Activated naive CD4-positive, alpha-beta T cell (primary cell): ENCODE data around the gene CNR2.
"Not testable (repeated sequence)": the region's sequence is repeated elsewhere in the genome, so short reads cannot be mapped to it uniquely, and the experiment has no call there.

Experiments used
- DNase-seq, 4 experiments: peaks; one replicate each; lab custom pipeline; 2025; lab: John Stamatoyannopoulos, UW

Gene CNR2

DNA sequence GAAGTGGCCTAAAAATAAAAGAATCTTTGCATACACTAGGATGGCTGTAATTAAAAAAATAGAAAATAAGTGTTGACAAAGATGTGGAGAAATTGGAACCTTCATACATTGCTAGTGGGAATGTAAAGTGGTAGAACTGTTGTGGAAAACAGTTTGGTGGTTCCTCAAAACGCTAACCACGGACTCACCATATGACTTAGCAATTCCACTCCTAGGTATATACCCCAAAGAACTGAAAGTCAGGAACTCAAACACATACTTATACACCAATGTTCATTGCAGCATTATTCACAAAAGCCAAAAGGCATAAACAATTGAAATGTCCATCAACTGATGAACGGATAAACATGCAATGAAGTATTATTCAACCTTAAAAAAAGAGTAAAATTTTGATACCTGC is 77.1 kb downstream of the CNR2 start:
- DNase-seq: no peak

DNA sequence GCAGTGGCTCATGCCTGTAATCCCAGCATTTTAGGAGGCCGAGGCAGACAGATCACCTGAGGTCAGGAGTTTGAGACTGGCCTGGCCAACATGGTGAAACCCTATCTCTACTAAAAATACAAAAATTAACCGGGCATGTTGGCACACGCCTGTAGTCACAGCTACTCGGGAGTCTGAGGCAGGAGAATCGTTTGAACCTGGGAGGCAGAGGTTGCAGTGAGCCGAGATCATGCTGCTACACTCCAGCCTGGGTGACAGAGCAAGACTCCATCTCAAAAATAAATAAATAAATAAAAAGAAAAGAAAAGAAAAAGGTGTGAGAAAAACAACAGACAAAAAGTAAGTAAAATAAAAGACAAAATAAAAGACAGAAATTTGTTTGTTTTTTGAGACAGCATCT is 79.0 kb downstream of the CNR2 start:
- not testable (repeated sequence) for DNase-seq

- DNase-seq: no peak
Measured at GRCh38 chr1:23827717-23828116, 85.4 kb downstream of the CNR2 start.

DNA sequence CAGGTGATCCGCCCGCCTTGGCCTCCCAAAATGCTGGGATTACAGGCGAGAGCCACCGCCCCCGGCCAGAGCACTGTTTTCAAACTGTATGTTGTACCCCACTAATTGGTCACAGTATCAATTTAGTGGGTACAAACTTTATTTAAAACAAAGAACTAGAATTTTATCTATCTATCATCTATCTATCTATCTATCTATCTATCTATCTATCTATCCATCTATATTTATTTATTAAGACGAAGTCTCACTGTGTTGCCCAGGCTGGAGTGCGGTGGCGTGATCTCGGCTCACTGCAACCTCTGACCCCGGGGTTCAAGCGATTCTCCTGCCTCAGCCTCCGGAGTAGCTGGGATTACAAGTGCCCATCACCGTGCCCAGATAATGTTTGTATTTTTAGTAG is 86.6 kb downstream of the CNR2 start:
- not testable (repeated sequence) for DNase-seq

DNA sequence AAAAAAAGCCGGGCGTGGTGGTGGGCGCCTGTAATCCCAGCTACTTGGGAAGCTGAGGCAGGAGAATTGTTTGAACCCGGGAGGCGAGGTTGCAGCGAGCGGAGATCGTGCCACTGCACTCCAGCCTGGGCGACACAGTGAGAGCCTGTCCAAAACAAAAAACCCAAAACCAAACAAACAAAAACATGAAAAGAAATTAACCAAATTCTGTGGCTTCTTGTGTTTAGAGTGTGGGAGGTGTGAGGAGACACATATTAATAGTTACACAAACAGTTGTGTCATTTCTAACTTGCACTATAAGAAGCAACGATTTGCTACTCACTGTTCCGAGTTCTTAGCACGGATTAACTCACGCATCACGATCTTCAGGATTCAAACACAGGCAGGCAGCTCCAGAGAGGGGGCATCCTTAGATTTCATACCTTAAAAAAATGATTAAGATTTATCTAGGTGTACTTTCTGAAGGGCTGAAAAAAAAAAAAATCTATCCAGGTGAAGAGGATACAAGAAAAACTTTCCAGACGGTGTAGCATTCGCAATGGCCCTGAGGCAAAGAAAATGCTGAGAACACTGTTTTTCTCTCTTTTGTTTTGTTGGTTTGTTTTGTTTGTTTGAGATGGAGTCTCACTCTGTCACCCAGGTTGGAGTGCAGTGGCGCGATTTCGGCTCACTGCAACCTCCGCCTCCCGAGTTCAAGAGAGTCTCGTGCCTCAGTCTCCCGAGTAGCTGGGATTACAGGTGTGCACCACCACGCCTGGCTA is 87.2 kb downstream of the CNR2 start:
- DNase-seq: no peak

GRCh38 chr1:23825076-23825761 is 87.9 kb downstream of the CNR2 start, which contains the start of gene HMGCL:
Gene HMGCL, minus strand, starts transcription at chr1:23825429. Its CDS starts 14 bp downstream, at chr1:23825415.
- peak; percentile 72 to 83 (median 80) for DNase-seq

DNA sequence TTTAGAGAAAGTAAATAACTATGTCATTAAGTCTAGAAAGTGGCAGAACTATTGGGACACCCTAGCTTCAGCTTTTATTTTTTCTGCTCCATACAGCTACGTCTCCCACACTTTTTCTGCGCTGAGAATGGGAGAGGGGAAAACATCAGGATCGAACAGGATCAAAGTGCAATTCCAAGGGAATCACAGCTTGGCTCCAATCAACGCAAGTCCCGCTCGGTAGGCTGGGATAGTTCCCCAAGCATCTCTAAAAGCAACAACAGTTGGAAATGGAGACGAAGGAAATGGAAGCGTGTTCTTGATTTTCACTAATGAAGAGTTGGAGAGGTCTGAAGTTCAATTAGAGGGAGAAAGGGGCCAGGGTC is 88.5 kb downstream of the CNR2 start:
- DNase-seq: no peak

- no peak for DNase-seq
Measured at GRCh38 chr1:23823767-23824166, 89.4 kb downstream of the CNR2 start.
